SK-N-SH treated with all-trans-retinoic acid at 6 μM for 48 hours (cell line): ENCODE results near the gene TAC4.

Experiments
- ATAC-seq: fragments of 200-7000 bp; cut with Tn5 transposase; 3 replicates; pipeline ENCODE4 v1.9.1; 2020; ENCODE audit warnings: mild to moderate bottlenecking, moderate library complexity
- ARNTL ChIP-seq: fragments of 450-650 bp; formaldehyde crosslinking; IDR thresholded peaks from 2 replicates; pipeline ENCODE4 v1.5.0; 2020; ENCODE audit warnings: low read depth, mild to moderate bottlenecking, moderate library complexity, borderline replicate concordance
- CREB5 ChIP-seq: fragments of 250-450 bp; sonication (Bioruptor Pico); IDR thresholded peaks from 2 replicates; pipeline ENCODE4 v1.5.1; 2020; ENCODE audit warnings: low read depth, mild to moderate bottlenecking, moderate library complexity
- CSDC2 ChIP-seq: fragments of 250-450 bp; sonication (Bioruptor Pico); IDR thresholded peaks from 2 replicates; pipeline ENCODE4 v1.5.0; 2020; ENCODE audit warnings: mild to moderate bottlenecking, moderate library complexity
- CSRNP3 ChIP-seq: fragments of 250-450 bp; sonication (Bioruptor Pico); IDR thresholded peaks from 2 replicates; pipeline ENCODE4 v1.5.1; 2021; ENCODE audit warnings: mild to moderate bottlenecking, moderate library complexity
- ESRRG ChIP-seq: fragments of 250-450 bp; sonication (Bioruptor Pico); IDR thresholded peaks from 2 replicates; pipeline ENCODE4 v1.6.1; 2021; ENCODE audit warnings: mild to moderate bottlenecking
- GLIS3 ChIP-seq: fragments of 250-450 bp; sonication (Bioruptor Pico); IDR thresholded peaks from 2 replicates; pipeline ENCODE4 v1.5.0; 2020; ENCODE audit warnings: mild to moderate bottlenecking, moderate library complexity
- ISL1 ChIP-seq: fragments of 250-450 bp; sonication (Bioruptor Pico); IDR thresholded peaks from 2 replicates; pipeline ENCODE4 v2.1.2; 2022; ENCODE audit warnings: mild to moderate bottlenecking, moderate library complexity
- OSR1 ChIP-seq: fragments of 250-450 bp; sonication (Bioruptor Pico); IDR thresholded peaks from 2 replicates; pipeline ENCODE4 v1.8.0; 2022; ENCODE audit warnings: moderate library complexity, mild to moderate bottlenecking, inconsistent platforms
- PATZ1 ChIP-seq: fragments of 250-450 bp; sonication (Bioruptor Pico); IDR thresholded peaks from 2 replicates; pipeline ENCODE4 v1.8.0; 2020; ENCODE audit warnings: mild to moderate bottlenecking, moderate library complexity, borderline replicate concordance
- POU6F1 ChIP-seq: fragments of 250-450 bp; sonication (Bioruptor Pico); IDR thresholded peaks from 2 replicates; pipeline ENCODE4 v1.8.0; 2021; ENCODE audit warnings: low read depth, mild to moderate bottlenecking, moderate library complexity, borderline replicate concordance
- PPARA ChIP-seq: fragments of 250-450 bp; sonication (Bioruptor Pico); IDR thresholded peaks from 2 replicates; pipeline ENCODE4 v1.5.0; 2020; ENCODE audit warnings: mild to moderate bottlenecking, borderline replicate concordance
- RARB ChIP-seq: fragments of 250-450 bp; sonication (Bioruptor Pico); IDR thresholded peaks from 2 replicates; pipeline ENCODE4 v1.8.0; 2021; ENCODE audit warnings: mild to moderate bottlenecking, moderate library complexity
- SNAI2 ChIP-seq: fragments of 250-450 bp; sonication (Bioruptor Pico); IDR thresholded peaks from 2 replicates; pipeline ENCODE4 v1.5.0; 2020; ENCODE audit warnings: mild to moderate bottlenecking, moderate library complexity
- TCF4 ChIP-seq: fragments of 250-450 bp; sonication (Bioruptor Pico); IDR thresholded peaks from 2 replicates; pipeline ENCODE4 v1.8.0; 2021; ENCODE audit warnings: mild to moderate bottlenecking, moderate library complexity, borderline replicate concordance
- TOX ChIP-seq: fragments of 250-450 bp; sonication (Bioruptor Pico); IDR thresholded peaks from 2 replicates; pipeline ENCODE4 v1.8.0; 2021; ENCODE audit warnings: mild to moderate bottlenecking, moderate library complexity, borderline replicate concordance
- TSHZ2 ChIP-seq: fragments of 250-450 bp; sonication (Bioruptor Pico); IDR thresholded peaks from 2 replicates; pipeline ENCODE4 v1.5.0; 2020; ENCODE audit warnings: mild to moderate bottlenecking, moderate library complexity
- ZC3H10 ChIP-seq: fragments of 250-450 bp; sonication (Bioruptor Pico); IDR thresholded peaks from 2 replicates; pipeline ENCODE4 v1.5.1; 2021; ENCODE audit warnings: mild to moderate bottlenecking, moderate library complexity
- ZFP3 ChIP-seq: fragments of 250-450 bp; sonication (Bioruptor Pico); IDR thresholded peaks from 2 replicates; pipeline ENCODE4 v1.5.0; 2020; ENCODE audit warnings: mild to moderate bottlenecking, moderate library complexity
- ZFP30 ChIP-seq: fragments of 450-650 bp; formaldehyde crosslinking; IDR thresholded peaks from 2 replicates; pipeline ENCODE4 v1.5.0; 2022; ENCODE audit warnings: mild to moderate bottlenecking, moderate library complexity
- ZNF565 ChIP-seq: fragments of 450-650 bp; formaldehyde crosslinking; conservative IDR thresholded peaks from 2 replicates; pipeline ENCODE4 v1.5.0; 2020; ENCODE audit warnings: low read depth, mild to moderate bottlenecking, moderate library complexity
- ZNF8 ChIP-seq: fragments of 450-650 bp; formaldehyde crosslinking; IDR thresholded peaks from 2 replicates; pipeline ENCODE4 v1.5.0; 2020; ENCODE audit warnings: mild to moderate bottlenecking, moderate library complexity

The TAC4 gene

GRCh38 chr17:49820773-49821172 lies 27.1 kb downstream of the TAC4 start:
- ATAC-seq, result no peak
- TF ChIP-seq POU6F1 (CRISPR knock-in tag) (no peak), ESRRG (CRISPR knock-in tag) (no peak), ISL1 (no peak), CSDC2 (no peak)
- TF ChIP-seq, all 23 proteins: peak for 0

- no peak for TF ChIP-seq ZNF8 (CRISPR knock-in tag)
- TF ChIP-seq TSHZ2 (CRISPR knock-in tag), result no peak
- no peak for TF ChIP-seq POU6F1 (CRISPR knock-in tag)
- TF ChIP-seq PPARA (CRISPR knock-in tag), result no peak
- no peak for TF ChIP-seq ZC3H10 (CRISPR knock-in tag)
- no peak for TF ChIP-seq CSRNP3
- TF ChIP-seq SNAI2, result no peak
- no peak for TF ChIP-seq ESRRG (CRISPR knock-in tag)
- no peak for TF ChIP-seq ZFP3
- no peak for TF ChIP-seq TCF4 (CRISPR knock-in tag)
- no peak for TF ChIP-seq ZFP30 (CRISPR knock-in tag)
- TF ChIP-seq GLIS3 (CRISPR knock-in tag), result no peak
- no peak for TF ChIP-seq ARNTL (CRISPR knock-in tag)
- ATAC-seq, result no peak
Measured at GRCh38 chr17:49819651-49820050, 28.2 kb downstream of the TAC4 start.

- ATAC-seq, result no peak
- TF ChIP-seq PPARA (CRISPR knock-in tag) (no peak), CSRNP3 (no peak), TOX (CRISPR knock-in tag) (no peak), RARB (CRISPR knock-in tag) (no peak), ZNF565 (no peak), ZNF8 (CRISPR knock-in tag) (no peak), OSR1 (CRISPR knock-in tag) (no peak)
Measured at GRCh38 chr17:49819138-49819537, 28.7 kb downstream of the TAC4 start.

GRCh38 chr17:49817993-49818392 lies 29.9 kb downstream of the TAC4 start:
- no peak for ATAC-seq
- no peak for TF ChIP-seq POU6F1 (CRISPR knock-in tag)
- TF ChIP-seq GLIS3 (CRISPR knock-in tag), result no peak
- TF ChIP-seq TOX (CRISPR knock-in tag), result no peak
- no peak for TF ChIP-seq CSRNP3
- TF ChIP-seq PATZ1 (CRISPR knock-in tag), result no peak
- no peak for TF ChIP-seq ZFP3
- TF ChIP-seq ISL1, result no peak
- no peak for TF ChIP-seq CREB5 (CRISPR knock-in tag)
